HepG2 (cell line): Measurements from ENCODE around the gene SP8. TPM values are rescaled to one million over a fixed set of nuclear protein-coding genes. Genes with fewer than 3 reads are reported as not detected.

Experiments
- ATAC-seq: fragments of 200-7000 bp; cut with Tn5 transposase; 3 replicates; pipeline ENCODE4 v1.9.1; 2020; ENCODE audit warnings: mild to moderate bottlenecking, moderate library complexity
- BruUV-seq: library from RNA; stranded (reverse); fragments of 400-500 nt; replicated peaks from 2 replicates; lab custom pipeline; 2021; lab: Mats Ljungman, UMichigan
- CTCF ChIA-PET: fragments of 300-600 bp; formaldehyde crosslinking; extraction: SDS; loops from one replicate; lab custom pipeline; 2021; ENCODE audit warnings: low total read pairs, inconsistent platforms, low intra/inter-chr PET ratio; lab: Yijun Ruan, JAX
- POLR2A ChIA-PET: fragments of 350-600 bp; sonication (Branson Sonifier 250); formaldehyde crosslinking; loops from one replicate; lab custom pipeline; 2020; ENCODE audit warnings: antibody characterized with exemption, inconsistent platforms; lab: Yijun Ruan, JAX
- DNase-seq: peaks from one replicate; pipeline ENCODE4 v3.0.0-alpha.2; 2015; ENCODE audit warnings: low spot score
- FAIRE-seq: peaks from 3 replicates; lab custom pipeline; 2011; peaks lifted over from hg19 to GRCh38; lab: Jason Lieb, UNC
- H2AFZ ChIP-seq: one replicate; pipeline ENCODE4 v1.6.1; 2011; ENCODE audit warnings: low read length, inconsistent platforms
- H3K27ac ChIP-seq: fragments of 300-600 bp; 3 replicates; pipeline ENCODE4 v1.8.0; 2011; ENCODE audit warnings: mixed run types, mild to moderate bottlenecking, mixed read lengths, low read length, inconsistent platforms; ENCODE audit not compliant: insufficient read depth; ENCODE audit errors: extremely low read length
- H3K27me3 ChIP-seq, 2 experiments: fragments of 200-600 bp in 1 of 2; 2 replicates in 1 of 2; 3 replicates in 1 of 2; pipeline versions ENCODE4 v1.6.0 to v1.8.0; 2011; ENCODE audit warnings: low read length in 2 of 2, mild to moderate bottlenecking in 2 of 2, moderate library complexity in 2 of 2, inconsistent platforms in 1 of 2; ENCODE audit not compliant: insufficient read depth in 2 of 2, control insufficient read depth in 1 of 2
- H3K36me3 ChIP-seq, 2 experiments: fragments of 200-600 bp in 1 of 2; replicated peaks in 1 of 2; 2 replicates in 1 of 2; 3 replicates in 1 of 2; pipeline versions ENCODE4 v1.5.1 to v1.8.0; 2011; ENCODE audit warnings: low read length in 2 of 2, inconsistent platforms in 1 of 2; ENCODE audit not compliant: insufficient read depth in 2 of 2, control insufficient read depth in 1 of 2
- H3K4me1 ChIP-seq: 2 replicates; pipeline ENCODE4 v1.5.1; 2012; ENCODE audit warnings: low read length, inconsistent platforms; ENCODE audit not compliant: insufficient read depth
- H3K4me2 ChIP-seq: 2 replicates; pipeline ENCODE4 v1.6.0; 2011; ENCODE audit warnings: low read depth, low read length, inconsistent platforms
- H3K4me3 ChIP-seq, 3 experiments: fragments of 200-600 bp in 1 of 3; sonication (generic), shearing (Covaris generic) in 1 of 3; replicated peaks in 1 of 3; 2 replicates each; pipeline ENCODE4 v1.5.1; 2011 to 2016; ENCODE audit warnings: low read length in 3 of 3, inconsistent platforms in 2 of 3, low read depth in 2 of 3, mild to moderate bottlenecking in 2 of 3, control low read depth in 1 of 3, mixed read lengths in 1 of 3; ENCODE audit not compliant: insufficient read depth in 1 of 3
- H3K79me2 ChIP-seq: one replicate; pipeline ENCODE4 v1.6.1; 2011; ENCODE audit warnings: low read length, inconsistent platforms; ENCODE audit not compliant: insufficient read depth
- H3K9ac ChIP-seq: 2 replicates; pipeline ENCODE4 v1.6.0; 2011; ENCODE audit warnings: mild to moderate bottlenecking, low read depth, low read length, inconsistent platforms; ENCODE audit not compliant: insufficient read depth
- H3K9me3 ChIP-seq: 2 replicates; pipeline ENCODE4 v1.5.1; 2012; ENCODE audit warnings: mild to moderate bottlenecking, low read length
- H4K20me1 ChIP-seq: 2 replicates; pipeline ENCODE4 v1.6.0; 2011; ENCODE audit warnings: inconsistent platforms, mild to moderate bottlenecking, low read length, moderate library complexity; ENCODE audit not compliant: insufficient read depth
- HMG20A ChIP-seq: IDR thresholded peaks from 2 replicates; pipeline ENCODE4 v1.6.1; 2016; ENCODE audit warnings: borderline replicate concordance
- HNRNPL ChIP-seq: fragments of 200-400 bp; formaldehyde crosslinking; IDR thresholded peaks from 2 replicates; pipeline ENCODE4 v1.6.1; 2017; ENCODE audit warnings: mild to moderate bottlenecking, low read depth, low read length
- KAT8 ChIP-seq: IDR thresholded peaks from 2 replicates; pipeline ENCODE4 v1.6.1; 2016; ENCODE audit warnings: missing genetic modification reagents, missing compliant biosample characterization
- MTERF4 ChIP-seq: sonication (generic); formaldehyde crosslinking; IDR thresholded peaks from 2 replicates; pipeline ENCODE4 v1.8.0; 2023; ENCODE audit warnings: mild to moderate bottlenecking, missing genetic modification reagents
- PAWR ChIP-seq: sonication (generic); formaldehyde crosslinking; IDR thresholded peaks from 2 replicates; pipeline ENCODE4 v1.4.0; 2020; ENCODE audit warnings: missing genetic modification reagents, mild to moderate bottlenecking, borderline replicate concordance
- PTBP1 ChIP-seq: fragments of 200-400 bp; formaldehyde crosslinking; IDR thresholded peaks from 2 replicates; pipeline ENCODE4 v1.6.1; 2018; ENCODE audit warnings: low read length, low read depth; ENCODE audit not compliant: poor library complexity, severe bottlenecking
- ZNF3 ChIP-seq: IDR thresholded peaks from 2 replicates; pipeline ENCODE4 v1.7.0; 2017; ENCODE audit warnings: inconsistent platforms
- ZNF34 ChIP-seq: sonication (generic); formaldehyde crosslinking; IDR thresholded peaks from 2 replicates; pipeline ENCODE4 v1.4.0; 2020; ENCODE audit warnings: mild to moderate bottlenecking, missing genetic modification reagents, borderline replicate concordance
- ZNF484 ChIP-seq: sonication (generic); formaldehyde crosslinking; IDR thresholded peaks from 2 replicates; pipeline ENCODE4 v1.5.1; 2020; ENCODE audit warnings: mild to moderate bottlenecking, low read depth, missing genetic modification reagents, borderline replicate concordance
- WGBS: methylation state at CpG from one replicate; pipeline ENCODE4 v1.1.6; 2017; ENCODE audit warnings: low lambda C conversion rate; 5-methylcytosine and 5-hydroxymethylcytosine counted together
- in situ Hi-C: cut with HindIII; loops from 2 replicates; pipeline ENCODE4 v1.10.0; 2017; ENCODE audit warnings: low pct_unique_long_range_greater_than_20kb; ENCODE audit not compliant: extremely low pct_ligation_motif_present
- intact Hi-C: fragments of 100-400 bp; cut with micrococcal nuclease; formaldehyde crosslinking; loops from one replicate; pipeline ENCODE4 v1.10.0; 2022; ENCODE audit not compliant: unreplicated experiment
- polyA plus RNA-seq, 8 experiments: library from polyadenylated mRNA; depleted of rRNA in 3 of 8; stranded (reverse) in 7 of 8; unstranded in 1 of 8; fragments of >200 nt; fragmentation: Illumina TruSeq in 4 of 8; extraction: Trizol in 4 of 8; gene quantifications; 2 replicates each; pipeline versions ENCODE4 v1.2.1 to v1.2.3, GENCODE V29; 2011 to 2016; ENCODE audit warnings: low read depth in 4 of 8, missing spikeins in 1 of 8, mixed read lengths in 1 of 8; ENCODE audit not compliant: insufficient read depth in 1 of 8
- total RNA-seq, 5 experiments: library from RNA; depleted of rRNA; stranded (reverse); fragments of >200 nt; fragmentation: Illumina TruSeq; extraction: Trizol; gene quantifications; 2 replicates each; pipeline ENCODE4 v1.2.3, GENCODE V29; 2016; ENCODE audit warnings: low read depth in 1 of 5
- TF ChIP-seq, protein P1 (sequence below): sonication (generic); formaldehyde crosslinking; IDR thresholded peaks from 2 replicates; pipeline ENCODE4 v1.4.0; 2020; ENCODE audit warnings: mild to moderate bottlenecking, missing genetic modification reagents, borderline replicate concordance

Gene SP8
- total and polyA plus RNA-seq, 2 of the 13 experiments (the other 11 are each of a cell fraction or from before 2014, with no cell fraction given): not detected

- no peak overlapping the region for H3K9ac ChIP-seq
- ChIA-PET CTCF (no interaction called here), POLR2A (no interaction called here)
- no peak for FAIRE-seq
- peaks cover 3 to 32% of the 10 kb centered on the region in 2 experiments; a peak in 4 of 5 replicates for H3K27me3 ChIP-seq
- ATAC-seq: no peak
- H2AFZ ChIP-seq: no peak overlapping the region
- H3K4me3 ChIP-seq: no peak overlapping the region
- intact Hi-C loops: no loop called here
- H3K36me3 ChIP-seq: no peaks in the 10 kb centered on the region
- H3K79me2 ChIP-seq: no peaks in the 10 kb centered on the region
- 10% methylated on average over 5 of the region's 5 CpGs for WGBS
- no peak overlapping the region for H3K27ac ChIP-seq
- TF ChIP-seq KAT8 (no peak), ZNF484 (no peak), HMG20A (CRISPR knock-in tag) (no peak), ZNF3 (CRISPR knock-in tag) (no peak), PTBP1 (no peak), PAWR (CRISPR knock-in tag) (no peak), ZNF34 (CRISPR knock-in tag) (no peak), HNRNPL (no peak), MTERF4 (CRISPR knock-in tag) (no peak)
- TF ChIP-seq, protein P1, sequence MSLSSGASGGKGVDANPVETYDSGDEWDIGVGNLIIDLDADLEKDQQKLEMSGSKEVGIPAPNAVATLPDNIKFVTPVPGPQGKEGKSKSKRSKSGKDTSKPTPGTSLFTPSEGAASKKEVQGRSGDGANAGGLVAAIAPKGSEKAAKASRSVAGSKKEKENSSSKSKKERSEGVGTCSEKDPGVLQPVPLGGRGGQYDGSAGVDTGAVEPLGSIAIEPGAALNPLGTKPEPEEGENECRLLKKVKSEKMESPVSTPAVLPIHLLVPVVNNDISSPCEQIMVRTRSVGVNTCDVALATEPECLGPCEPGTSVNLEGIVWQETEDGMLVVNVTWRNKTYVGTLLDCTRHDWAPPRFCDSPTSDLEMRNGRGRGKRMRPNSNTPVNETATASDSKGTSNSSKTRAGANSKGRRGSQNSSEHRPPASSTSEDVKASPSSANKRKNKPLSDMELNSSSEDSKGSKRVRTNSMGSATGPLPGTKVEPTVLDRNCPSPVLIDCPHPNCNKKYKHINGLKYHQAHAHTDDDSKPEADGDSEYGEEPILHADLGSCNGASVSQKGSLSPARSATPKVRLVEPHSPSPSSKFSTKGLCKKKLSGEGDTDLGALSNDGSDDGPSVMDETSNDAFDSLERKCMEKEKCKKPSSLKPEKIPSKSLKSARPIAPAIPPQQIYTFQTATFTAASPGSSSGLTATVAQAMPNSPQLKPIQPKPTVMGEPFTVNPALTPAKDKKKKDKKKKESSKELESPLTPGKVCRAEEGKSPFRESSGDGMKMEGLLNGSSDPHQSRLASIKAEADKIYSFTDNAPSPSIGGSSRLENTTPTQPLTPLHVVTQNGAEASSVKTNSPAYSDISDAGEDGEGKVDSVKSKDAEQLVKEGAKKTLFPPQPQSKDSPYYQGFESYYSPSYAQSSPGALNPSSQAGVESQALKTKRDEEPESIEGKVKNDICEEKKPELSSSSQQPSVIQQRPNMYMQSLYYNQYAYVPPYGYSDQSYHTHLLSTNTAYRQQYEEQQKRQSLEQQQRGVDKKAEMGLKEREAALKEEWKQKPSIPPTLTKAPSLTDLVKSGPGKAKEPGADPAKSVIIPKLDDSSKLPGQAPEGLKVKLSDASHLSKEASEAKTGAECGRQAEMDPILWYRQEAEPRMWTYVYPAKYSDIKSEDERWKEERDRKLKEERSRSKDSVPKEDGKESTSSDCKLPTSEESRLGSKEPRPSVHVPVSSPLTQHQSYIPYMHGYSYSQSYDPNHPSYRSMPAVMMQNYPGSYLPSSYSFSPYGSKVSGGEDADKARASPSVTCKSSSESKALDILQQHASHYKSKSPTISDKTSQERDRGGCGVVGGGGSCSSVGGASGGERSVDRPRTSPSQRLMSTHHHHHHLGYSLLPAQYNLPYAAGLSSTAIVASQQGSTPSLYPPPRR (CRISPR knock-in tag): no peak
- BruUV-seq: no TSS peak
- in situ Hi-C loops: loop anchor here (25.0 kb wide), 1 partner anchor 713 kb away; no protein-coding TSS in a partner anchor
- H4K20me1 ChIP-seq: no peaks in the 10 kb centered on the region
- H3K9me3 ChIP-seq: no peaks in the 10 kb centered on the region
- H3K4me1 ChIP-seq: peaks cover 8% of the 10 kb centered on the region
- H3K4me2 ChIP-seq: no peak overlapping the region
- no peak for DNase-seq
These were observed 13.1 kb upstream of the SP8 start for GRCh38 chr7:20799566-20800366.
